Stimulated activated CD4-positive, alpha-beta T cell treated with anti-CD3 and anti-CD28 coated beads, Interleukin-2, amount 100 ng/mL, for 4 hours (primary cell): ENCODE results near the gene METTL27.
"Not testable (repeated sequence)": the region's sequence is repeated elsewhere in the genome, so short reads cannot be mapped to it uniquely, and the experiment has no call there.

Experiments used
- DNase-seq: peaks from one replicate; pipeline ENCODE4 v3.0.0-alpha.2; 2020; ENCODE audit warnings: low read depth

The METTL27 gene

DNA sequence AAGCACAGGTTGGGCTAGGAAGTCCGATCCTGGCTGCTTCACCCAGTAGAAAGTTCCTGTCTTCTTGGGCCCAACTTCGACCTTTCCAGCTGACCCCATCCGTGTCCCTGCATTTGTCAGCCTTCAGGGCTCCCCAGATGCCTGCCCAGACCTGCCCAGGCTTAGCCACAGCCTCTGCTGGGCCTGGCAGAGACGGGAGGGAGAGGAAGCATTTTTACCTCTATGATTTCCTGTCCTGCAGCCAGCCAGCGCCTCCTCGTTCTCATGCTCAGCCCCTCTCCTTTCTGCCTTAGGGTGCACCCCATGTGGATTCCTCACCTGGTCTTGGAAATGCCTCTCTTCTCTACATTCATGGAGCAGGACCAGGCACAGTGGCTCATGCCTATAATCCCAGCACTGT is 3.7 kb downstream of the METTL27 start:
- DNase-seq, result no peak

- DNase-seq, result not testable (repeated sequence)
Measured at GRCh38 chr7:73837167-73837566, 5.1 kb downstream of the METTL27 start.

GRCh38 chr7:73834626-73835191 is 7.6 kb downstream of the METTL27 start:
- no peak for DNase-seq

GRCh38 chr7:73833251-73833919 is 8.9 kb downstream of the METTL27 start:
- DNase-seq, result no peak

GRCh38 chr7:73832806-73833205 is 9.5 kb downstream of the METTL27 start:
- DNase-seq, result no peak

- no peak for DNase-seq
Measured at GRCh38 chr7:73831834-73832651, 10.3 kb downstream of the METTL27 start.

DNA sequence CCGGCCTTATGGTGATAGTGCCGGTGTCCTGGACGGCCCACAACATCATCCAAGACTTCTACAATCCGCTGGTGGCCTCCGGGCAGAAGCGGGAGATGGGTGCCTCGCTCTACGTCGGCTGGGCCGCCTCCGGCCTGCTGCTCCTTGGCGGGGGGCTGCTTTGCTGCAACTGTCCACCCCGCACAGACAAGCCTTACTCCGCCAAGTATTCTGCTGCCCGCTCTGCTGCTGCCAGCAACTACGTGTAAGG is 10.8 kb downstream of the METTL27 start:
- no peak for DNase-seq

DNA sequence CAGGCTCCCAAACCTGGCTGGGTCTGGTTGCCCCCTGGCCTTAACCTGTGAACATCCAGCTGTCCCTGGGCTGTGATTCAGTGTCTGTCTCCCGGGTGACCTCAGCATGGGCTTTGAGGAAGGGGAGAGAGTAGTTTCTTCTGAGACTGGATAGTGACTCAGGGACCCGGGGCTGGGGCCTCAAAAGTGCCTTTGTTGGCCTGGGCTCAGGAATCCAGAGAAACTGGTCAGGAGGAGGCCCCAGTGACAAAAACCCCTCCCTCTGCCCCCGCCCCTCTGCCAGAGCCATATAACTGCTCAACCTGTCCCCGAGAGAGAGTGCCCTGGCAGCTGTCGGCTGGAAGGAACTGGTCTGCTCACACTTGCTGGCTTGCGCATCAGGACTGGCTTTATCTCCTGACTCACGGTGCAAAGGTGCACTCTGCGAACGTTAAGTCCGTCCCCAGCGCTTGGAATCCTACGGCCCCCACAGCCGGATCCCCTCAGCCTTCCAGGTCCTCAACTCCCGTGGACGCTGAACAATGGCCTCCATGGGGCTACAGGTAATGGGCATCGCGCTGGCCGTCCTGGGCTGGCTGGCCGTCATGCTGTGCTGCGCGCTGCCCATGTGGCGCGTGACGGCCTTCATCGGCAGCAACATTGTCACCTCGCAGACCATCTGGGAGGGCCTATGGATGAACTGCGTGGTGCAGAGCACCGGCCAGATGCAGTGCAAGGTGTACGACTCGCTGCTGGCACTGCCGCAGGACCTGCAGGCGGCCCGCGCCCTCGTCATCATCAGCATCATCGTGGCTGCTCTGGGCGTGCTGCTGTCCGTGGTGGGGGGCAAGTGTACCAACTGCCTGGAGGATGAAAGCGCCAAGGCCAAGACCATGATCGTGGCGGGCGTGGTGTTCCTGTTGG is 11.4 kb downstream of the METTL27 start, which contains the start of gene CLDN4:
Gene CLDN4, plus strand, starts transcription at position 316 of the 903 bp plus-strand sequence. Its CDS starts 206 bp downstream, at position 522.
- no peak for DNase-seq

GRCh38 chr7:73829921-73830680 is 12.2 kb downstream of the METTL27 start:
- DNase-seq, result no peak

- DNase-seq, result no peak
Measured at GRCh38 chr7:73829505-73829904, 12.8 kb downstream of the METTL27 start.

DNA sequence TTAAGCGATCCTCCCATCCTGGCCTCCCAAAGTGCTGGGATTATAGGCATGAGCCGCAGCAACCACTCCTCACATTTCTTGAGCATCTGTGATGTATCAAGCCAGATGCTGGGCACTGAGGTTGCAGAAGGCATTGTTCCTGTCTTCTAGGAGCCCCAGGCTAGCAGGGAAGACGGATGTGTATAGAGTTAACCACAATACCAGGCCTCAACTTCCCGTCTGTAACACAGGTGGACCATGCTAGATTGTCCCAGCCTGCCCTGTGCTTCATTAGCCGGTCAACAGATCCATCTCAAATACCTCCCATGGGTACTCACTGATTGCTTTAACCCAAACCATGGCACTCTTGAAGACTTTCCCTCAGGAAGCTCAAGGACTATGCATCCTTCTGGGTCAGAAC is 13.3 kb downstream of the METTL27 start:
- DNase-seq, result no peak

DNA sequence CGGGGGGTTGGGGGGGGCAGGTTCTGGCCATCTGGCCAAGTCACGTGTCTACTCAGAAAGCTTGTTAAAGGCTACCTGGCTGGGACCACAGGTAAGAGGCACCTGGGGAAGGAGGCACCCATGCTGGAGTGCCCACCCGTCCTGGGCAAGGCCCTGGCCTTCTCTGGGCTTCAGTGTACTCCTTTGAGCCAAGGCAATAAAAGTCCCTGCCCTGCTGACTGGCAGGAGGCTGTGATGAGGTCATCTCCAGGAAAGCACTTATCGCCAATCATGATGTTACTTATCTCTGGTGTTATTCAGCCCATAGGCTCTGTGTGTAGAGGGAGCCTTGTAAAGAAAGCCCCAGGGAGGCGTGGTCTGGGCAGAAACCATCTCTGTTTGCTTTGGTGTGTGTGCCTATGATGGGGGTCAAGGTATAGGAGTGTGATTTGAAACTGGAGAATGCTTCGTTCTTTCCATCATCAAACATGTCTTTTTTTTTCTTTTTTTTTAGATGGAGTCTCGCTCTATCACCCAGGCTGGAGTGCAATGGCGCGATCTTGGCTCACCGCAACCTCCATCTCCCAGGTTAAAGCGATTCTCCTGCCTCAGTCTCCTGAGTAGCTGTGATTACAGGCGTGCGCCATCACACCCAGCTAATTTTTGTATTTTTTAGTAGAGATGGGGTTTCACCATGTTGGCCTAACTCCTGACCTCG is 14.1 kb downstream of the METTL27 start:
- DNase-seq, result no peak

GRCh38 chr7:73827567-73828106 is 14.7 kb downstream of the METTL27 start:
- DNase-seq, result no peak

GRCh38 chr7:73824986-73825385 is 17.3 kb downstream of the METTL27 start:
- DNase-seq, result no peak

DNA sequence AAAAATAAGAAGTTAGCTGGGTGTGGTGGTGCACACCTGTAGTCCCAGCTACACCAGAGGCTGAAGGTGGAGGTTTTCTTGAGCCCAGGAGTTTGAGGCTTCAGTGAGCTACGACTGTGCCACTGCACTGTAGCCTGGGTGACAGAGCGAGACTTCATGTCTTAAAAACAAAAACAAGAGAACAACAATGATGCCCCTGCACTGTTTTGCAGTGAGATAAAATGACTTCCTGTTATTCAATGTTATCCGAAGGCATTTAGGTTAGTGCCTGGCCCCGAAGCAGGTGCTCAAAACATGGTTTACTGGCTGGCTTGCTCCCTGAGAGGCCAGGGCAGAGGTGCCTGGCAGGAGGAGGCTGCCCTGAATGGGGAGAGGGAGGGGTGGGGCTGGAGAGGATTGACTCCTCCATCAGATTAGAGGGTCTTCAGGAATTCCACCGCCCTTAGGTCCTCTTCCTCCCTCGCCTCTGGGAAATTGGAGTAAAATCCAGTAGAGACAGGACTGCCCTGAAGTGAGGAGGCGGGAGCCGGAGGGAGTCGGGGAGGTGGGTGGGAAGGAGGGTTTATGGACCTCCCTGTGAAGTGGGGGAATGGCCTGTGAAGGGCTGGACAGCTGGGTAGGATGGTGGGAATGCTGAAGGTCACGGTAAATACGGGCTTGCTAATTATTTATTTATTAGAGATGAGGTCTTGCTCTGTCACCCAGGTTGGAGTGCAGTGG is 18.3 kb downstream of the METTL27 start:
- DNase-seq, result no peak

DNA sequence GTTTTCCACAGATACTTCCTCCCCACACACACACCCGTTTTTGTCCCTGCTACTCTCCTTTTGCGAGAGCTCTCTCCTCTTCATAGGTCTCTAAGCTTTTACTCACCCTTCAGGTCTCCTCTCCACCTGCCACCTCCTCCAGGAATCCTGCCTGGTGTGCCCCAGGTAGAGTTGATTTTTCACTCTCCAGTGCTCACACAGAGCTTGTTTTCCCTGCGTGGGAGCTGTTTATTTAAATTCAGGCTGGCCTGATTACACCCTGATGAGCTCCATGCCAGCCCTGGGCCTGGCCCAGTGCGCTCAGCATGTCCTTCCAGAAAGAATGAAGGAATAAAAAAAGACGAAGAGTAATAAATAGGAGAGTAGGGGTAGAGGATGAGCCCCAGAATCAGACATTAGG is 19.1 kb downstream of the METTL27 start:
- no peak for DNase-seq

DNA sequence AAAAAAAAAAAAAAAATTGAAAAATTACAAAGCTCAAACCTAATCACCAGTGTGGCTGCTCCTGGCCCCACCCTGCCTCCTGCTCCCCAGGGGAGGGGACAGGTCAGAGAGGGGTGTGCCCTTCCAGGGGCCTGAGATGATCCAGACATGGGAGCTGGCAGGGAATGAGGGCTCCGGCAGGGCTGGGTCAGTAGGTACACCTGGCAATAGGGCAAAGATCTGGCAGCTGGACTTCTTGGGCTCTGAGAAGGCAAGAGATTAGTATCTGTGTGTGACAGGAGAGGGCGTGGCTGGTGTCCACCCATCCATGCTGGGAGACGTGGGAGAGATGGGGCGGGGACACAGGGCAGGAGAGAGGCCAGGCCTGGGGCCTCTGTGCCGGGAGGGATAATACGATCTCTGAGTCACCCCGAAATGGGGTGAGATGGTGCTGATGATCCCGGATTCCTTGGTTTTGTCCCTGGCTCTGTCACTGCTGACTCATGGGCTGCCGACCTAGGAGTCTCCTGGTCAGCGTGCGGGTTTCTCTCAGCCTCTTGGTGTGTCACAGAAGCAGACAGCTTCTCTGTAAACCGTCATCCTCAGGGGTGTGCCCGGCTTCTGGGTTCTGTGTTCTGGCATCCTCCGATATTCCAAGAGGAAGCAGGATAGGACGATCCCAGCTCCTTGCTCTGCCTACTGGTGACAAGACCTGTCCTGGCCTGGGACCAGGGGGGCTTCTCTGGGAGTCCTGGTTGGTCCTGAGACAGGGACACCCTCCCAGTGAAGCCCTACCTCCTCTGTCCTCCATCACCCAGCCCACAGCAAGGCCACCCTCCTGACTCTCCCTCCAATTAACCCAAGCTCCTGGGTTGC is 19.8 kb downstream of the METTL27 start:
- DNase-seq, result no peak

- DNase-seq, result not testable (repeated sequence)
Measured at GRCh38 chr7:73821597-73822285, 20.6 kb downstream of the METTL27 start.
